CD4-positive, alpha-beta T cell treated with Interleukin-4 for 1 hour (primary cell): ENCODE results near the gene CERK.

Experiments
- DNase-seq, 2 donors: peaks; one replicate each; pipeline ENCODE4 v3.0.0-alpha.2; 2020 to 2022

The CERK gene

DNA sequence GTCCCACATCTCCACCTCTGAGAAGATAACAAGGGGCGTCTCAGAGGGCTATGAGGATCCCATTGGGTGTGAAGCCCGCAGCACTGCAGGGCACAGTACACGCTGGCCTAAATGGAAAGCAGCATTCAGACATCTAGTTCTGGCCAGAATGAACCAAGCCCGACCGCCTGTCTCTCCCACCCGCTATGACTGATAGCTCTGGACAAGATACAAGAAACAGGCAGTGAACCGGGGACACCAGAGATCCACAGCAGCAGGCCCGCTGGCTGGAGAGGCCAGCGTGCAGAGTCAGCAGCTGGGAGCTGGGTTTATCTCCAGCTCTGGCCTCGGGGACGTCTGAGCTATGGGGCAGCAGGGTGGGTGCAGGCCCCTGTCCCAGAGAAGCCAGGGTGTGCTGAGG is 9.6 kb downstream of the CERK start:
- no peak for DNase-seq

DNA sequence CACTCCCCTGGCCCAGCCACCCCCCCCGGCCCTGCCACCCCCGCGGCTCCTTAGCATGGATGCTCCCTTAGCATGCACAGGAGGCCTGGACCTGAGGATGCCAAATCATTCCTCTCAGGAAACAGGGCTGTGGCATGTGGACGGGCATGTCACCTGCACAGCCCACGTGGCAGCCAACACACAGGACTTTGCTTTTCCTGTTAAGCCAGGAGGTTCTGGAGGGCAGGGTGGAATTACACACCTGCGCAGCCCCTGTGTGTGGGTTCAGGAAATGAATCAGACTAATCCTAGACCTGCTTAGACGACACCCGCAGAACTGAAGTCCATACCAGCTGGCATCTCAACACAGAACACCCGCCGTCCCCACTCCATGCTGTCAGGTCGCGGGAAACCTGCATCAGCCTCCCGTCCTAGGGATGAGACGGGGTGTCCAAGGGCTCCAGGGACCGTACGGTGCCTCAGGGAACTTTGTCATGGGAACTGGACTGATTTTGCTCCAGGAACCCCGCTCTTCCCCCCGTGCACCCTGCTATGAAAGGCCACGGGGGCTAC is 10.2 kb downstream of the CERK start:
- no peak for DNase-seq

DNA sequence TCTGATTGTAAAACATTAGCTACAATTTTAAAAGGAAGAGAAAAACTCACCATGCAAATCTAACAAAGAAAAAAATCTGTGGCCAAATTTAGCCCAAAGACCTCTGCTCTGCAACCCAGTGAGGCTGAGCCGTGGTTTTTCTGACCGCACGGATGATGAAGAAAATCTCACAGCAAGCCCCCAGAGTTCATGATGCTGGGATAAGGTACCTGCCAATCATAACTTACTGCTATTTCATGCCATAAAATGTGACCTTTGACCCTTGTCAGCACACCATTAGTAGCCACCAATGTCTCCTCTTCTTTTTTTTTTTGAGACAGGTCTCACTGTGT is 11.1 kb downstream of the CERK start:
- DNase-seq = no peak

DNA sequence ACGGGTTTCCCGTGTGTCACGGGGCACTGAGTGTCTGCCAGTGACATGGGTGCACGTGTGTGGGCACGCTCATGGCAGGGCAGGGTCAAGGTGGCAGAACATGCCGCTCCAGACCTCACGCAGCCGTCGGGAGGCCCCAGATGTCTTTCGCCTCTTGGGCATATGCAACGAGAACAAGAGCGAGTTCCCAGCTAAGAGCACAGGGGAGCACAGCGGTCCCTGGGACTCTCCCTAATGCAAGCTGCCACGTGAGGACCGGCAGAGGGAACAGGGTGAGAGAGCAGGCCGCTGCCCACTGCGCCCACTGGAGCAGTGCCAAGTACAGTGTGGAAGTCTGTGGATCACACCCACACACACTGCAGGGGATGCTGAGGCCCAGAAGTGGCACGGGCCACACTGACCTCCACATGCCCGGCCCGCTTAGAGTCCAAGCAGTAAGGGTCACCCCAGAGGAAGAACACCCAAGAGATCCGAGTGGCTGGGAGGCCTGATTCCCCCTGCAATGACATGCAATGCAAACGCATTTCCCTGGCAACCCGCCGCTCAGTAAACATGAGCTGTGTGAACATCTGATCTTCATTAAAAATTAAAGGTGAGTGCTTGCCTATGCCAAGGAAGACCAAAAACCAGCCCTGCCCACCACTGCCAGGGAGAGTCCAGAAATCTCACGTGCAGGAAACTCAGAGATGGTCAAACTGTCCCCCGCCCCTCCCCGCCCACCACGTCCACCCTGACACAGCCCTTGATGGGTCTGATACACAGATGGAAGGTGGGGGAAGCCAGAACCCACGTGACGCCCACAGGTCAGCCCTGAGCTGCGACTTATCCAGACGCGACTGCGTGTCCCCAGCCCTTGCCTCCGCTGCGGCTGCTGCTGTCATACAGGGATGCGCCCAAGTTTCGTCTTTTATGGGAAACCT is 11.7 kb downstream of the CERK start:
- no peak for DNase-seq

DNA sequence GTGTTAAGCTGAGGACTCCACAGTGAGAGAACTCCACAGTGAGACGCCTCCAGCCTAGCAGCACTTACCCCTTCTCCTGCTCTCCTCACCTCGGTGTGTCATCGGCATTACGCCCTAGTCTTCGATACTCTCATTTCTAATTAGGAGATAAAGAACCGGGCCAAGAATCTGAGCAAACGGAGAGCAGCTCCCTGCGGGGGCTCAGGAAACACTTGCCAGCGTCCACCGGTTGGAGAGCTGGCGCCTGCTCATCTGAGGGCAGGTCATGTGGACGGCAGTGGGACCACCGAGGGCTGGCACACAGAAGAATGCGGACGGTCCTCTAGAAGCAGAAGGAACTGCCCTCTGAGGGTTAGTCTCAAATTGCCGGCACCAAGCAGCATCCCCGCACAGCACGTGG is 13.0 kb downstream of the CERK start:
- DNase-seq = no peak

DNA sequence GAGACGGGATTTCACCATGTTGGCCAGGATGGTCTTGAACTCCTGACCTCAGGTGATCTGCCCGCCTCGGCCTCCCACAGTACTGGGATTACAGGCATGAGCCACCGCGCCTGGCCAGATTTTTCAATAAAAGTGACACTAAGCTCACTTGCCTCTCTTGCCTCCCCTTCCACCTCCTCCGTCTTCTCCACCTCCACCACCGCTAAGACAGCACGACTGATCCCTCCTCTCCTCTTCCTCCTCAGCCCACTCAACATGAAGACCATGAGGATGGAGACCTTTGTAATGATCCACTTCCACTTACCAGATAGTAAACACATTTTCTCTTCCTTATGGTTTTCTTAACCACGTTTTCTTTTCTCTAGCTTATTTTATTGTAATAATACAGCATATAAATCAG is 14.2 kb downstream of the CERK start:
- no peak for DNase-seq

DNA sequence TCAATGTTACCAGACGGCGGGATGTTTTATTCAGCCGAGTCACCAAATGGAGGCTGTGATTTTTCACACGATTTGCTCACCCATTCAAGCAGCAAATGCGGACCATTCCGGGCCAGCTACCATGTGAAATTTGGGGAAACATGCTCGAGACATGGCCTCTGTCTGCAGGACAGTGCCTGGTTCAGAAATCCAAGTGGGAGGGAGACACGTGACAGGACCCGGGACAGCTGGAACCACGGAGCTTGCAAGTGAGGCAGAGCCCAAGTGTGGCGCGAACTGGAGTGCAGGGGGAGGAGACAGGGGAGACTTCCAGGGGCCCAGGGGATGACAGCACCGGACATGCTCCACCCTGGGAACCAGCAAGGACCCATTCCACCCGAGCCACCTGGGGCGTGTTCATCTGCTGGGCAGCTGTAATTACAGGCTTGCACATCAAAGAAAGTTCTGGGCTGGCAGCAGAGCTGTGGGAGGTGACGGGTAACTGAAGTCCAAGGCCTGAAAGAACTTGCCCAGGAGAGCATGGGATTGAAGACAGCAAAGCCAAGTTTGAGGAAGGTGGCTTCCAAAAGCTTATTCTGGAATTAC is 16.5 kb downstream of the CERK start:
- DNase-seq = no peak

DNA sequence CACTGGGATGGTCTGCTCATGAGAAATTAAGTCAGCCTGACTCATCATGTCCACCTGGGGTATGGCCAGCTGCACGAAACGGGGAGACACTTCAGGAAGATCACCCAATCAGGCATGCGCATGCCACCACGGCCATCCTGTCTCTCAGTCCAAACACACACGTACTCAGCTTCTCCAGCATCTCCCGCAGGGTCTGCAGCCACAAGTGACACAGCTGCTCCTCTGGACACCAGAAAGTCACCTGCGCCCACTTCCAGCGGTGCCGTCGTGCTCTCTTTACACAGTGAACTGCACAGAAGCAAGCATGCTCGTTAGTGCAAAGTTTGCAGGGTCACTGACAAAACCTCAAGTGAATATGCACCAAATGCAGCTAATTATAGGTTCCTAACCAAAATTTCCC is 18.1 kb downstream of the CERK start:
- no peak for DNase-seq

DNA sequence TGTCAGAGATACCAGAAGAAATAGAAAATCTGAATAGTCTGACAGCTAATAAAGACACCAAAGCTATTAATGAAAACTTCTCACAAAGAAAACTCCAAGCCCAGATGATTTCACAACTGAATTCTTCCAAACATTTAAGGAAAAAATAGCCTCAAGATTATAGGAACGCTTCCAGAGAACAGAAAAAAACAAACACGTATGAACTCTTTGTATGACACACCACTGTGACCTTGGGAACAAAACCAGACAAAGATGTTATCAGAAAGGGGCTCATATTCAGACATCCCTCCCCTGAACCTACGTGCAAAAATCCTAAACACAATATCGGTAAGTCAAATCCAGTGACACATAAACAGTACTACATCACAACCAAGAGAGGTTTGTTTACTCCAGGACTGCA is 23.5 kb downstream of the CERK start:
- DNase-seq = no peak

DNA sequence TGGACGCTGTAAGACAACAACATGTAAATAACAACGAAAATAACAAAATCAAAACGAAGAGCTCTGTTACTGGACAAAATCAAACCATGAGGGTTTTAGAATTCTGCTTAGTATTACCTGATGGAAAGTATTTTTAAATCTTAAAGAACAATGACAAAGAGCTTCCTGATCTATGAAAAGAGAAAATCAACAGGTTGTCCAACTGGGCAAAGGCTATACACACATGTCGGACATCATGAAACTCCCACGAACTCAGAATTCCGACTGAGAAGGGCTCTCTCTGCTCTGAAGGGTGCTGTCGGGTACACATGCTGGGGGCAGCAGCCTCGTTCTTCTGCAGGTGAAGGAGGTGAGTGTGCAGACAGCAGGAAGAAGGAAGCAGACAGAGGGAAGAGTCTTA is 25.8 kb downstream of the CERK start:
- no peak for DNase-seq

DNA sequence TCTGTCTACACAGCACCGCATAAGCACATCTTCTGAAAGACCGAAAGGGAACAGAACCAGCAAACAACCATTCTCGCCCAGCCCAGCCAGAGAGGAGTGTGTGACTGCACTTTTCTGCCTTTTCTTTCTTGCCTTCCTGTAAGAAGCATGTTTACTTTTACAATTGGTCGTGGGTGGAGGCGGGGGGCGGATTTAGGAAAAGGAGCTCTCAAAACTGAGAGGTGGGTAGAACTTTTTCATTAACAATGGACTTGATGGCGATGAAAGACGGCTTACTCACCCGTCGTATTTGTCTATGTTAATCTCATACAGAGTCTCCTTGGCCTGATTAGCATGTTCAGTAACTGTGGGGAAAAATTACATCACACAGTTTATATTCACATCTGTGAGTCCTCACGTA is 27.2 kb downstream of the CERK start:
- no peak for DNase-seq

DNA sequence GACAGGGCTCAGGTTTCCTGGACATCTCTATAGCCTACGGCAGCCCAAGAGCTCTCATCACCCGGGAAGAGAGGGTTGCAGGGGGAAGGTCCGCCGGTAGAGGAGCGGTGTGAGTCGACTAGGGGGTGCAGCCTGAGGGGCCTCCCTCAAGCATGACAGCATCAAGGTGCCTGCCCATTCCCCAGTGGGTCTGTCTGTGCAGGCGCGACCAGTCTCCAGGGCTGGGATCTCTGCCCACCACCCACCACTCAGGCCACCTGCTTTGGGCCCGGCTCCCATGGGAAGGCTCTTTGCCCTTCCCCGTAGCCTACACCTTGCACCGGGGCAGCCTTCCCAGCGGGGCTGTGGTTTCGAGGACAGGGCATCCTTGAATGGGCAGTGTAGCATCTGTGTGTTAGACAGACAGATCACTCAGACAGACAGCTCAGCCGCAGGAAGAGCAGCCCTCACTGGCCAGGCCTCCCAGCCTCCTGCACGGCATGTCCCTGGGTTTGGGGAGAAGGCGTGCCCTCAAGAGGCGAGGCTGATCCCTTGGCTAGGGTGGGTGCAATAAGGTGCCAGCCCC is 29.2 kb downstream of the CERK start:
- no peak for DNase-seq

DNA sequence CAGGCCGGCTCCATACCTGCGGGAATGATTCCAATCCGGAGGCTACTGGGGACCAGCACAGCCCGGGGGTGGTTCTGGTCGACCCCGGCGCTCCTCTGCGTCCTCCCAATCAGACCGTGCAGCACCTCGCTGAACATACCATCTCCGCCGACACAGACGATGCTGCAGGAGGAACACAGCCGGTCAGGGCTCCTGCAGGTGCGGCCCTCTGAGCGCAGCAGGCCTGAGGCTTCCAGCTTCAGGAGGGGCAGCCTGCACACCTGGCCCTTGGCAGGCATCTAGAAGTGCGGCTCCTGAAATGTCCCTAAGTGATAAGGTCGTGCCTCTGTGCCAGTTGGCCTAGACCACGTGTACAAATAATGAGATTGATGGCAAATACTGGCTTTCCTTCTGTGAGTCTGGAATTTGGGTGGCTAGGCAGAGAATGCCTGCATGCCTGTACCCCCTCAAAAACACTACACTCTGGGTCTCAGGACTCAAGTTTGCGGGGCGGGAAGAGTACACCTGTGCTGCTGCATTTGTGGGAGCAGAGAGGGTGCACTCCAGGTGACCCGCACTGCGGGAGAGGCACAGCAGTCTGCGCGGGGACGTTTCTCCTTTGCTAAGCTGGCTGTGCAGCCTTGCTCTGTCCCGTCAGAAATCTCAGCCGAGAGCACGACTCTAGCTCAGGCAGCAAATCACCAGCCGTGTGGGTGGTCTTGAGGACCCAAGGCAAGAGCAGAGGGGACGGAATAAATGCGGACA is 30.1 kb downstream of the CERK start:
- DNase-seq = no peak

DNA sequence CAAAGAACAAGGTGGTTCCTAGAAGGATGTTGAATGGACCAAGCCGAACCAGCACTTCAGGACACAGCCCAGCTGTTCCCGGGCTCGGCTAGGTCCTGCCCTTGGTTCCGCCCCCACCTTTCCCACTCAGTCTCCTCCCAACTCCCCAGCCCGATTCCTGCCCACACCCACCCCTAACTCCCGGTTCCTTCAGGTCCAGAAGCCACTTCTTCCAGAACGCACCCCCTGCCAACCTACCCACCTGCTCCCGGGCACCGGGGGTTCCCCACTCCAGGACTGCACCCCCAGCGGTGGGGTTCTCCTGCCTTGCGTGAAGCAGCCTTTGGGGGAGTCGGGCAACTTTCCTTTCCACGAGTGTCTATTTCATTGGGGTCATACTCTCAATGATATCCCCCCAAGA is 30.7 kb downstream of the CERK start:
- DNase-seq = no peak

DNA sequence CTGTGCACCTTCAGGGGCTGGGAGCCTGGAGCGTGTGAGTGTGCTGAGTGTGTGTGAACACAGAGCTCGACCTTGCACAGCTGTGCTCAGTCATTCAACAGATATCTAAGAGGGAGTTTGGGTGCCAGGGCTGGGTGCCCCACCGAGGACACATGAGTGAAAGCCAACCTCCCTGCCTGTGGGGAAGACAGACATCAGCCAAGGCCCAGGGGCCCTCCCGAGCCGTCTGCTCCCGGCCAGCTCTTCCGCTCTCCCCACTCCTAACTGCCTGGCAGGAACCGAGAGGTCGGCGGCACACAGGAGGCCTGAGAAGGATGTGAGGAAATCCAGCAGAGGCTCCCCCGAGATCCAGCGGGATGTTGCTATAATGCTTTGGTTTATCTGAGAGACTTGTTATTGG is 32.0 kb downstream of the CERK start:
- DNase-seq = no peak

DNA sequence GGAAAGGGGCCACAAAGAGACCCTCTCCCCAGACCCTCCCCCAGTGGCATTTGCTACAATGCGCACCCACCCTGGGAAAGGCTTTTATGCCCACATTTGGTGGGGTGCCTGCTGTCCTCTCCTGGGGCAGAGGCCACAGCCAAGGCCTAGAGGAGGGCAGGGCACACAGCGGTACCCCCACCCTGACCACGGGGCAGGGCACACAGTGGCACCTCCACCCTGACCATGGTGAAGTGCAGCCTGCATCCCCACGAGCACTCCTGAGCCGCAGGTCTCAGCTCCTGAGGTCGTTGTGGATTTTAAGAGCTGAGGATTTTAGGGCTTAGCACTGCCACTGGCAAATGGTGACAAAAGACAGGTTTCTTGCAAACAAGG is 34.1 kb downstream of the CERK start:
- no peak for DNase-seq

DNA sequence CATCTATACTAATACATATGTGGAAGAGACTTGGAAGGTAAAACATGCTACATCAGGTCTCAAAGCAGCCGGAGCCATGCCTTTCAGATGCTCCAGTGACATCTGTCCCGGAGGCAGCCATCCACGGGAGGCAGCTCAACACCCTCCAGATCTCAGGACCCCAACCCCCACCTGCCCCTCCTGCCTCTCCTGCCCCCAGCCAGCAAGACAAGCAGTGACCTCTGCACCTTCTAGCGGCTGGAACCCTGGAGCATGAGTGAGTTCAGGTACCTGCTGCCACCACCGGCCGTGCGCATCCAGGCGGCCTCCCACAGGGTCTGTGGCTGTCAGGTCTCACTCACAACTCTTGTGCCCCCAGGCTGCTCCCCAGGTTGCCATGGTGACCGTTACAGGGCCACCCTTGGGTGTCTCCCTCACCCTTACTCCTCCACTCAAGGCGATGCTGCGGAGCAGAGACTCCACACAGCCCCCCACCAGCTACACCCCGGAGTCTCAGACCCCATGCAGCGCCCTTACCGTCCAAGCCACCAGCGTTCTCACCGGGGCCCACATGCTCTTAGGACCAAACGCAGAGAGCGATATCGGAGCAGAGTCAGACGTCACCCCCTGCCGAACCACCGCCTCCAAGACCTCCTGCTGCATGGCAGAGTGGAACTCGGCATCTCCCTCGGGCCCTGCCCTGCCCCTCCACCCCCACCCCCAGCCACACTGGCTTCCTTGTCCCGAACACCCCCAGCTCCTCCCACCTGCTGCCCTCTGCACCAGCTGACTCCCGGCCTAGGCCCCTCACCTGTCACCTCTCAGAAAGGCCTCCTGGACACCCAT is 34.7 kb downstream of the CERK start:
- no peak for DNase-seq

DNA sequence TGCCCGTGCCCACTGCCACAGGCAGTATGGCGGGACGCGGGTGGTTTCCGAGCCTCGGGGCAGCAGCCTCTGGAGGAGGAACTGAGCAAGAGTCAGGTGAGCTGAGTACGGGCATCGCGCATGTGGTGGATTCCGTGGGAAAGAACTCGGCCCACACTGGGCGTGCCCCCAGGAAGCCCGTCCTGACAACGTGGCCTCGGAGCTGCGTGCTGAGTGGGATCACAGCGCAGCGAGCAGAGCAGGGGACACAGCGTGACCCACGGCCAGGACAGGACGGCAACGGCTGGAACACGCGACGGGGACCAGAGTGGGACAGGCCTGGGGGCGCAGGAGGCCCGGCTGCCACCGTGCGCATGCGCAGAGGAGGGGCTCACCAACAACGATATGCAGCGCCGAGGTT is 36.8 kb downstream of the CERK start:
- DNase-seq = no peak

DNA sequence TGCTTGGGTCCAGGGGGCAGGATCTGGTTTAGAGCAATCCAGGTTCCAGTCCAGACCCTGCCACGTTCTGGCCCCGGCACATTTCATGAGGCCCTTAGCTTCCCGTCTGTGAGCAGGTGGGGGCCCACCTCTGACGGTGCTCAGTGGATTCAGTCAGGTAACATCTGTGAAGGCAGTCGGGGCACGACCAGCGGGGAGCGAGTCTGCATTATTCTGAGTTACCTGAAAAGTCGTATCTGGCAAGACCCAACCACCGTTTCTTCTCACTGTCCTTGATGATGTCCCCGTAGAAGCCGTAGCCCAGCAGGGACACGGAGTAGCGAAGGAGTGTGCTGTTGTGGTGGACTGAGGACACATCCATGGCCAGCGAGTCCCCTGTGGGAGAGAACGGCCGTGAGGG is 39.0 kb downstream of the CERK start:
- DNase-seq = no peak

DNA sequence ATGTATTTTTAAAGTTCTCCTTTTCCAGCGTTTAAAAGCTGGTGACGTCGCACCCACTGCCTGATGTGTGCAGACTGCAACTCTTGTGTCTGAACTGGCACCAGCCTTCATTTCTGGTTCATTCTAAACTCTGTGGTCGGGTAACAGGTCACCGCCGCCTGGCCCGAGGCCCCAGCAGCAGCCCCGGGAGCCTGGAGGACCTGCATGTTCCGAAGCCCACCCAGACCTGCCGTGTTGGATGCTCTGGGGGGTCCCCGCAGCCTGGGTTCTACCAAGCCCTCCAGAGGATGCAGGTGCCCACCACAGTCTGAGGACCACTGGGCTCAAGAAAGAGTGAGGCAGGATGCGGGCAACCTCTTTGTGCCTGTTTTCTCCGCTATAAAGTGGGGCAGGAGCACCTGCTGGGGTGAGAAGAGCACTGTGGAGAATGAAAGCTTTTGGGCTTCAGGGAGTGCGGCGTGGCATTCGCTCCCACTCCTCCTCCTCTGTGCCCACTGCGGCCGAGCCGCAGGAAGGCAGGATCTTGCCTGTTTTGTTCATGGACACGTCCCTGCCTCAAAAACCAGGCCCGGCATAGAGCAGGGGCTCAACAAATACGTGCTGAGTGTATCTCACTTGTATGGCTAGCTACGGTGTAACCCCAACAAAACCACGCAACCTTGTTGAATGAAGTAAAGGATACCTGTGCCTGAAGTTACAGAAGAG is 40.1 kb downstream of the CERK start:
- DNase-seq = no peak

DNA sequence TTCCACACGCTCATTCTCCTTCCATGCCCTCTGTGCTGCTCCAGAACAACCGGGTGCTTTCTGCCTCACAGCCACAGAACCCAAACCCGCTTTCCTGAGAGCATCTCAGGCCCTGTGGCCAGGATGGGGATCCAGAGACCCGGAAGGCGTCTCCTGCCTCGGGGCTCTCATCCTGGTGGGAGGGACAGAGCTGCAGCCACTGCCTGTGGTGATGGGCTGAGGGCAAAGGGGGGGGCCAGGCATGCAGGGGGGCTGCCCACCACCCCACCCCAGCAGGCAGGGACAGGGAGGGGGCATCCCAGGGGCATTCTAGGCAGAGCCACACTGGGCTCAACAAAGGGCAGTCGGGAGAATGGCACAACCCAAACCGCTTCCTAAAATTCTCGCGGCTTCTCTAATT is 41.4 kb downstream of the CERK start:
- no peak for DNase-seq

DNA sequence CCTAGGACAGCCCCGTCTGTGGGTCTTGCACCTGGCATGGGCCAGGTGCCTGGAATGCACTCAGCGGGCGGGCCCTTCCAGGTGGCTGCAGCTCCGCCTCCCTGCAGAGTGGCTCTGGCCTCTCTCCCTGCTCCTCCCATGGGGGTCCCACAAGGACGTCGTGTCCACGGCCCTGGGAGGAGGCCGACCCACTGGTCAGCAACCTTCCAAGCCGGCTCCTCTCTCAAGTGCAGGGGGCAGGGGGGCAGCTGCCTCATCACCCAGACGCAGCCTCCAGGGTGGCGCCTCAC is 41.9 kb downstream of the CERK start:
- no peak for DNase-seq
